ENCODE results near the gene EXOC7. TPM values are rescaled to one million over a fixed set of nuclear protein-coding genes. Genes with fewer than 3 reads are reported as not detected.

Gene EXOC7, protein sequence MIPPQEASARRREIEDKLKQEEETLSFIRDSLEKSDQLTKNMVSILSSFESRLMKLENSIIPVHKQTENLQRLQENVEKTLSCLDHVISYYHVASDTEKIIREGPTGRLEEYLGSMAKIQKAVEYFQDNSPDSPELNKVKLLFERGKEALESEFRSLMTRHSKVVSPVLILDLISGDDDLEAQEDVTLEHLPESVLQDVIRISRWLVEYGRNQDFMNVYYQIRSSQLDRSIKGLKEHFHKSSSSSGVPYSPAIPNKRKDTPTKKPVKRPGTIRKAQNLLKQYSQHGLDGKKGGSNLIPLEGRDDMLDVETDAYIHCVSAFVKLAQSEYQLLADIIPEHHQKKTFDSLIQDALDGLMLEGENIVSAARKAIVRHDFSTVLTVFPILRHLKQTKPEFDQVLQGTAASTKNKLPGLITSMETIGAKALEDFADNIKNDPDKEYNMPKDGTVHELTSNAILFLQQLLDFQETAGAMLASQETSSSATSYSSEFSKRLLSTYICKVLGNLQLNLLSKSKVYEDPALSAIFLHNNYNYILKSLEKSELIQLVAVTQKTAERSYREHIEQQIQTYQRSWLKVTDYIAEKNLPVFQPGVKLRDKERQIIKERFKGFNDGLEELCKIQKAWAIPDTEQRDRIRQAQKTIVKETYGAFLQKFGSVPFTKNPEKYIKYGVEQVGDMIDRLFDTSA
- 49.2 TPM for total RNA-seq

DNA sequence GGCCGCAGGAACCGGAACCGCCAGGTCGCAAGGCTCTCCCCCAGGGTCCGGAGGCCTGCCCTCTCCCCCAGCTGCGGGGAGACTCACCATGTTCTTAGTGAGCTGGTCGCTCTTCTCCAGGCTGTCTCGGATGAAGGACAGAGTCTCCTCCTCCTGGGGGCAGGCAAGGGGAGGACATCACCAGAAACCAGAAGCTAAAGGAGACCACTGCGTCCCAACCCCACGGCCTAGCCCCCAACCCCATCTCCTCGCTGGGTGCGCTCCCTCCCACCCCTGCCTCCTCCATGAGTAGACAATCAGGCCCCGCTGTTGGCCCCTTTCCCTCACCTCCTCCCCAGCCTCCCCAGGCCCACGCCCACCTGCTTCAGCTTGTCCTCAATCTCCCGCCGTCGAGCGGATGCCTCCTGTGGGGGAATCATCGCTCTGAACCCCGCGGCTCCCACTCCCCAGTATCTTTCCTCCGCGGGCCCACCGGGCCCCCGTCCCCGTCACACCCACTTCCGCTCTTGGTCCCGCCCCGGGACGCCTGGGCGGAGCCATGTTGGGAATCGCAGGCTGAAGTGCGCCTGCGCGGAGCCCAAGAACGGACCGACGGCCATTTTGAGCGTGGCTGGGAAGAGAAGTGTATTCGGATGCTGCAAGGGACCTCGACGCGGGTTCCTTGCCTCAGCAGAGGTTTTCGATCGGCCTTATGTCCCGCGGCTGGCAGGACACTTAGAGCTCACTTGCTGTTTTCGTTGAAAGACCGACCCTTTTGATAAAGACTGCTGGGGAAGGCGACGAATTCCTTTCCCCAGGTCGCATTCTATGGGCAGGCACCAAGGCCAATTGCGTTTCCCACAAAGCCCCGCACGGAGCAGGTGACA is at the start of gene EXOC7:
Gene EXOC7, minus strand, starts transcription at position 514 of the 866 bp plus-strand sequence. Its CDS starts 95 bp downstream, at position 419.
- peak within 1 kb of the TSS; percentile 86 for H3K4me3 ChIP-seq (ENCODE audit: low read length)
- peaks cover 42% of the 10 kb centered on the region for H3K4me1 ChIP-seq (ENCODE audit: insufficient read depth, low read length)
- H3K27me3 ChIP-seq (ENCODE audit: insufficient read depth, low read length) = no peaks in the 10 kb centered on the region
- H3K9me3 ChIP-seq (ENCODE audit: low read depth, low read length) = no peaks in the 10 kb centered on the region

DNA sequence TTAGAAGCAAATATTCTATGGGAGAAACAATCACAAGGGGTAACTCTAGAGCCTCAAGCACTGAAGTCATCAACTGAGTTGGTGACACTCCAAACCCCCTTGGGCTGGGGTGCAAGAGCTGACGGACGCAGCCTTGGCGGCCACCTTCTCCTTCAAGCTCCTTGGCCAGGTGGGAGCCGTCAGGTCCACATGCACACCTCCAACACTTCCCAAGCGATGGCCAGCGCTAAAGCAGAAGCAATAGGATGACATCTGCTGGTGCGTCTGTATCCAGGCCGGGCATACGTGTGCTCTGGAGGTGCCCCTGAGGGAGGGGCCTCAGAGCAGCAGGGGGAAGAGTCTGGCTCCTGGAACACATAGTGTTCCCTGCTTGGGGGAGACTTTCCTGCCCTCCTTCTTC is 49.6 kb upstream of the EXOC7 start:
- H3K4me1 ChIP-seq (ENCODE audit: insufficient read depth, low read length) = no peaks in the 10 kb centered on the region
- H3K9me3 ChIP-seq (ENCODE audit: low read depth, low read length) = no peaks in the 10 kb centered on the region
- no peaks in the 10 kb centered on the region for H3K27me3 ChIP-seq (ENCODE audit: insufficient read depth, low read length)
- no peak overlapping the region for H3K4me3 ChIP-seq (ENCODE audit: low read length)

DNA sequence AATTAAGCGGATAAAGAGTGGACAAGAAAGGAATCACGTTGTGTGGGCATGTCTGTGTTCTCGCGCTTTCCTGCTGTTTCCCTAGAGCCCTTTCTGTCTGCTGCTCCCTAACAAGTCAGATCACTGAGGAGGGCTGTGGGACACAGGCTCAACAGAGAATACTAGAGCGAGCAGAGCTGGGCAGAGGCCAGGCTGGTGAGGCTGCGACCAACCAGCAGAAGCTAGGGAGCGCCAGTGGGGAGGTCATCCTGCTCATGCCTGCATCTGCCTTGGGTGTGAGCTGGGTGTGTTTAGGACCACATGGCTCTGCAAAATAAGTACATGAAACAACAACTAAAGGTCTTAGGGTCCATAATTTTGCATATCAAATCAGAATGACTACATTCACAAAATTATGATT is 49.0 kb upstream of the EXOC7 start:
- H3K4me3 ChIP-seq (ENCODE audit: low read length) = no peak overlapping the region
- no peaks in the 10 kb centered on the region for H3K4me1 ChIP-seq (ENCODE audit: insufficient read depth, low read length)
- no peaks in the 10 kb centered on the region for H3K9me3 ChIP-seq (ENCODE audit: low read depth, low read length)
- H3K27me3 ChIP-seq (ENCODE audit: insufficient read depth, low read length) = no peaks in the 10 kb centered on the region

DNA sequence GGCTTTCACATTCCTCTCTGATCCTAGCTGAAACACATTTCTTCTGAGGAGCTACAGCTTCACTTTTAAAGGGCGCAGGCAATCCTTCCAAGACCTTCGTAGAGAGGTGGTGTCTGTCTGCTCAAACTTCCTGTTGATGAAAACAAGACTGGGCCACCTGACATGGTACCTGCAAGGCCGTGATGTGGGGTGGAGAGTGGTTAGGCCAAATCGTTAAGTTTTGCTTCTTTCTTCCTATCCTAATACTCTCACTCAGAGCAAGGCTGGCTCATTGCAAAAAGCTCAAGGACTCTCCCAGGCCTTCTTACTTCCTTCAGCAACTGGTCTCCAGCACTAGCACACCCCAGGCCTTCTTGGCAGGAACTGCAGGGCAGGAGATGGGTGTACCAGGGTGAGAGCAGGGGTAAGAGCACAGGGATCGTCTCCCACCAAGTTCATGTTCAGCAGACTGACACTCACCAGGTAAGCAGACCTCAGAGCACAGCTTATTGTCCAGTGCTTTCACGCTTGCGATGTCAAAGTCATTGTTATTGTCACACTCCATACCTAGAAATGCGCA is 48.4 kb upstream of the EXOC7 start:
- Histone ChIP-seq H3K4me1 (ENCODE audit: insufficient read depth, low read length) (no peaks in the 10 kb centered on the region), H3K4me3 (ENCODE audit: low read length) (no peak overlapping the region), H3K27me3 (ENCODE audit: insufficient read depth, low read length) (no peaks in the 10 kb centered on the region), H3K9me3 (ENCODE audit: low read depth, low read length) (no peaks in the 10 kb centered on the region)

DNA sequence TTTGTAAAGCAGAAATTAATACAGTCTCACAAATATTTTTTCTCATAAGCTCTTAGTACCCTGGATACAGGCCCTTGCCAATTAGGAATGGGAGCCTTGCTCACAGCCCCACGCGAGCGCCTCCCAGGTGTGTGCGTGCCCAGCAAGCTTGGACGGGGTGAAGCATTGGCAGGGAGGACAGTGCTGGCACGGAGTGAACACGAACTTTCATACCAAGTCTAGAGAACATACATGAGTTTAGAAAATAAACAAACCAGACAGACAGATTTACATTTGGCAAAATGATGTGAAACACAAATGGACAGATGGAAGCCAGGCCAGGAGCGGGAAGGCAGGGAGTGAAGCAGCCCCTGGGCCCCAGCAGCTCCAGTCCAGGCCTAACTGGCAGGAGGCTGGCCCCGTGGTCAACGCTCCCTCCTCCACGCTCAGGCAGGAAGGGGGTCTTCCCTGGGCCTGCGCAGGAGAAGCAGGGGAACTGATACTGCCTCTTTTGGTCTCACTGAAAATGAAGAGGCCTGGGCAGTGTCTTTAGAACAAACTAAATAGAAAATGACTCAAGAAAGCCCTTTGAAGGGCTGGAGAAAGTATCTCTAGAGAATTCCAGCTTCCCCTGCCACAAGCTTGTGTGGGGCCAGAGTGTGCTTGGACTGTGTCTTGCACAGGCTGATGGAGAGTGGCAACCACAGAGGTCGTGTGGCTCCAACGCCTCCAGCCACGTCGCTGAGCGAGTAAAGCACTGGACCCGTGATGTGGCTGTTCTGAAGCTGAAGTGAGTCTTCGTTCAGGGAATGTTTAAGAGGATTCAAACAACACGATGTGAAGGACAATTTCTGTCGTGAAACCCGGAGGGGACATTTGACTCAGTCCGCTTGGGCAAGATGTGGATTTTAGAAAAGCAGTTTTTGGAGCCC is 47.4 kb upstream of the EXOC7 start:
- Histone ChIP-seq H3K27me3 (ENCODE audit: insufficient read depth, low read length) (no peaks in the 10 kb centered on the region), H3K4me3 (ENCODE audit: low read length) (no peak overlapping the region), H3K9me3 (ENCODE audit: low read depth, low read length) (no peaks in the 10 kb centered on the region), H3K4me1 (ENCODE audit: insufficient read depth, low read length) (peaks cover 9% of the 10 kb centered on the region)

DNA sequence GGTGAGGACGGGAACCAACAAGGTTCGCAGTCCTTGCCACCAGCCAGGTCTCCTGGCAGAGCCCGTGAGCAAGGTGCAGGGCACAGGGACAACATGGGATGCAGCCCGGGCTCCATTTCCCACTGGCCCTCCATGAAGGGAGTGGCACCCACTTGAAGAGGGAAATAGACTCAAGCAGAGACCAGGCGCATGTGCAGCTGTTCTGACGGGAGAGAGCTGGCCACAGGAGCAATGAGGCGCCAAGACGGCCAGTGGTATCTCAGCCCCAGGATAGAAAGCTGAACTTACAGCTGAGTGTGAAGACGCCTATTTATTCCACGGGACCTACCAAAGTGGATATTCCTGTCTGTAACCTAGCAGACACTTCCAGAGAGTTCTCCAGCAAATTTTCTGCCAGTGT is 45.6 kb upstream of the EXOC7 start:
- no peaks in the 10 kb centered on the region for H3K9me3 ChIP-seq (ENCODE audit: low read depth, low read length)
- H3K4me3 ChIP-seq (ENCODE audit: low read length) = no peak overlapping the region
- no peaks in the 10 kb centered on the region for H3K27me3 ChIP-seq (ENCODE audit: insufficient read depth, low read length)
- H3K4me1 ChIP-seq (ENCODE audit: insufficient read depth, low read length) = peaks cover 26% of the 10 kb centered on the region

DNA sequence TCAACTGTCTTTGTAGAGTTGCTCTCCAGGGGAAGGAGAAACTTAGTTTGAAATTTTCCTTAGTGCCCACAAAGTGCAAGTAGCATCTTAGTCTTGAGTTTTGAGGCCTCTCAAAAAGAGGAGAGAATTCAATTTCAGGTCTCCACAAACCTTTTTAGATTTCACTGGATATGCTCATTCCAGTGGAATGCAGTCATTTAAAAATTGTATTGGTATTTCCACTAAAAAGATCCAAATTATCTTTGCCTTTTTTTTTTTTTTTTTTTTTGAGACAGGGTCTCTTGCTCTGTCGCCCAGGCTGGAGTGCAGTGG is 44.4 kb upstream of the EXOC7 start:
- no peaks in the 10 kb centered on the region for H3K9me3 ChIP-seq (ENCODE audit: low read depth, low read length)
- H3K4me1 ChIP-seq (ENCODE audit: insufficient read depth, low read length) = peaks cover 38% of the 10 kb centered on the region
- no peaks in the 10 kb centered on the region for H3K27me3 ChIP-seq (ENCODE audit: insufficient read depth, low read length)

DNA sequence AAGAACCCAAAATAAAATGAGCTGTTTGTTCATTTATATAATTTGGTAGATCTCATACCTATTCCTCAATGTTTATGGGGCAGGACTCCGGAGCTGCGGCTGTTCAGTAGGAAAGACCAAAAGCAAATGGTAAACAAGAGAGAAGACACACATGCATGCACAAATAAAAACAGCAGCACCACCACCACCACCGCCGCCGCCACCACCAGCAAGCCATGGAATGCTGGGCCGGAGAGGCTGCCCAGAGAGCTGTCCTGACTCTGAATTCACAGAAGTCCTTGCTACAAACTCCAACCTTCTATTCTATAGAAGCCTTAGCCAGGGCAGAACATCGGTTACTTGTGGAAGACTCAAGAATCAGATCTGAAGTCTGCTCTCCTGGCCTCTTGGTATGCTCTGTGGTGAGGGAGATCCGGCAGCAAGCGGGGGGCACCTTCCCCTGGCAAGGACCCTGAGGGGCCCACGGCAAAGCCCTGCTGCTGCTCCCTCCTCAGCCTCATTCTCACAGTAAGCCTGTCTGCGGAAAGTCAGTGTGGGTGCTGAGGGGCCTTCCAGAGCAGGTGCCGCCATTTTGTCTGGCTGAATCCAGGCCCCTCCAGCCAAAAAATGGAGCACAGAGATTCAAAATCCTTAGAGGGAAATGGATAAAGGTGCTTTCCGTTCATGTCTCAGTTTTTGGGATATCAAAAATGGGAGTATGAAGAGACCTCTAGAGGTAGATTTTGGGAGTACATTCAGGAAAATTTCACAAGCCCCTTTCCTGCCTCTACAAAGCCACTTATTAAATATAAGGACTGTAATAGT is 43.8 kb upstream of the EXOC7 start:
- no peaks in the 10 kb centered on the region for H3K27me3 ChIP-seq (ENCODE audit: insufficient read depth, low read length)
- peaks cover 44% of the 10 kb centered on the region for H3K4me1 ChIP-seq (ENCODE audit: insufficient read depth, low read length)
- H3K4me3 ChIP-seq (ENCODE audit: low read length) = no peak overlapping the region
- H3K9me3 ChIP-seq (ENCODE audit: low read depth, low read length) = no peaks in the 10 kb centered on the region

More for the DNA sequence above, 44.4 kb upstream of the EXOC7 start:
- no peak overlapping the region for H3K4me3 ChIP-seq (ENCODE audit: low read length)

DNA sequence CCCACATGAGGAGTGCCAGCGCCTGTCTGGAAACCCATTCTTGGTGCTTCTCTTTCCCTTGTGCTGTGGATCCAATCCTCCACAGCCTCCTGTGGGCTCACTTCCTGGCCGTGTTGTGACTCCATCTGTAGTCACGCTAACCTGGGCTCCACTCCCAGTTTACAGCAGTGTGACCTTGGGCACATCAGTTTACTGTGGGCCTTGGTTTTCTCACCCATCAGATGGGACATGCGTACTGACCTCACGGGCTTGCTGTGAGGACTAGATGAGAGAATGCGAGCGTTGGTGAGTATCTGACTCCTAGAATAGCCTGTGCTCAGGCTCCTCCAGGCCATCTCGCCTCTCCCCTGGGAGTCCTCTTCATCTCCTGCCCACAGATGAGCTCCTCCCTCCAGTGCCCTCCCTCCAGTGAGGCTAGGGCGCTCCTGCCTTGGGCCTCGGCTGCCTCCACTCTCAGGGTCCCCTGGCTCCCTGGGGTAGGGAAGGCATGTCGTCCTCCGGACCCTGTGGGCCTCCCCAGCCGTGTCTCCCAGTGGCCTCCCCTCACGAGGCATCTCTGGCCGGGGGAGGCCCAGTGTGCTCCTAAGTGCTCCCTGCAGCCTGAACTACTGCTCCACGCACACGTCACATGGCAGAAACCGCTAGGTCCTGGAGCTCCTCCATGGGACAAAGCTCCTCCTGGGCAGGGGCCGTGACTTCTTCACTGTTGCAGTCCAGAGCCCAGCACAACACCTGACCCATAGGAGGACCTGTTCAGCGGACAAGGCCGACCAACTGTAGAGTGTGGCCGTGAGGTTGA is 42.7 kb upstream of the EXOC7 start:
- peaks cover 52% of the 10 kb centered on the region for H3K4me1 ChIP-seq (ENCODE audit: insufficient read depth, low read length)
- no peak overlapping the region for H3K4me3 ChIP-seq (ENCODE audit: low read length)
- H3K27me3 ChIP-seq (ENCODE audit: insufficient read depth, low read length) = no peaks in the 10 kb centered on the region
- no peaks in the 10 kb centered on the region for H3K9me3 ChIP-seq (ENCODE audit: low read depth, low read length)

DNA sequence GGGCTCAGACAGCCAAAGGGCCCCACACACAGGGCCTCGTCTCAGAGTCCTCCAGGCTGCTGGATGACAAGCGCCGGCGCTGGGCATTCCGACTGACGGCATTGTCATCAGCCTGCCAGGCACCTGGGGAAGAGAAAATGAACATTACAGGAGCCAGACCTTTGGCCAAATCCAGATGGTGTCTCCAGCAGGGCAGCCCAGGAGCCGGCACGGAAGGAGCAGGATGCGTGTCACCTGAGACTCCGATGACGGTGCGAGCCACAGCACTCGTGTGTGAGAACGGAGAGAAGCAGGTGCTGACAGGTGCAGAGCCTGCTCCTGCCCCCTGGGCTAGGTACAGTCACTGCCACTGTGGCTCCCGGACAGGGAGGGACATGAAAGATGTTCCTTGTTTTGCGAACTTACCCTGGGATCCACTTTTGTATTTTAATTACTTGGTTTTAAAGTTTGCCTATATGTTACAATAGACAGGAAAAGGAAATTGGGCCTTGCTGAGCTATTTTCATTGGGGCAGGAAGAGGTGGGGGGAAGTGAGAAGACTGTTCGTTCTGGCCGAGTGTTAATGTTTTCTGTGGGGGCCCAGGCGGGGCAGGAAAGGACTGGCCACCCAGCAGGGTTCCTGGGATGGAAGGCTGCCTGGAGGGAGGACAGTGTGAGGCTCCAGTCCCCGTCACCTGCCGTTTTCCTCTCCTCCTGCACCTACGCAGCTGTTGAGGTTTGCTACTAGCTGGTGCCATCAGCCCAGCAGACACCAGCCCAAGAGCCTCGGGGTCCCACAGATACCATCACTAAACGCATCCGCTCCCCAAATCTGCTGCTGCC is 41.9 kb upstream of the EXOC7 start:
- H3K9me3 ChIP-seq (ENCODE audit: low read depth, low read length) = no peaks in the 10 kb centered on the region
- H3K27me3 ChIP-seq (ENCODE audit: insufficient read depth, low read length) = peaks cover 2% of the 10 kb centered on the region
- no peak overlapping the region for H3K4me3 ChIP-seq (ENCODE audit: low read length)

DNA sequence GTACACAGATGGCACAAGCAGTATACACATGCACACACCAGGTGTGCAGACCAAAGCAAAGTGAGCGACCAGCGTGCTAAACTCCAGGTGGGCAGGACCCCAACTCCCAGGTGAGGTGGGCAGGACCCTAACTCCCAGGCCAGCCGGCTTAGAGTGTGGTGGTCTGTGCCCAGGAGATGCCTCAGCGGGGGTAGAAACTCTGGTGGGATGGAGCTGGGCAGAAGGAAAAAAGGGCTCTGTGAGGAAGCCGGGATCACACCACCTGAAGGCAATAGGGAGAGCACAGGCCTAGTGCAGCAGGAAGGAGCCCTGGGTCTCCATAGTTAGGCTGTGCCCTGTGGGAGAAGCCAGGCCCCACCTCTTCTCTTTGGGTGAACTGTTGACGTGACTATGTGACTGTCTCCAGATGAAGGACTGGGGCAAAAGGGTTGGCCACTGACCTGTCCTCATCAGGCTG is 39.0 kb upstream of the EXOC7 start:
- Histone ChIP-seq H3K27me3 (ENCODE audit: insufficient read depth, low read length) (peaks cover 18% of the 10 kb centered on the region), H3K4me1 (ENCODE audit: insufficient read depth, low read length) (peaks cover 66% of the 10 kb centered on the region), H3K9me3 (ENCODE audit: low read depth, low read length) (no peaks in the 10 kb centered on the region), H3K4me3 (ENCODE audit: low read length) (no peak overlapping the region)

More for the DNA sequence above, 41.9 kb upstream of the EXOC7 start:
- peaks cover 61% of the 10 kb centered on the region for H3K4me1 ChIP-seq (ENCODE audit: insufficient read depth, low read length)

DNA sequence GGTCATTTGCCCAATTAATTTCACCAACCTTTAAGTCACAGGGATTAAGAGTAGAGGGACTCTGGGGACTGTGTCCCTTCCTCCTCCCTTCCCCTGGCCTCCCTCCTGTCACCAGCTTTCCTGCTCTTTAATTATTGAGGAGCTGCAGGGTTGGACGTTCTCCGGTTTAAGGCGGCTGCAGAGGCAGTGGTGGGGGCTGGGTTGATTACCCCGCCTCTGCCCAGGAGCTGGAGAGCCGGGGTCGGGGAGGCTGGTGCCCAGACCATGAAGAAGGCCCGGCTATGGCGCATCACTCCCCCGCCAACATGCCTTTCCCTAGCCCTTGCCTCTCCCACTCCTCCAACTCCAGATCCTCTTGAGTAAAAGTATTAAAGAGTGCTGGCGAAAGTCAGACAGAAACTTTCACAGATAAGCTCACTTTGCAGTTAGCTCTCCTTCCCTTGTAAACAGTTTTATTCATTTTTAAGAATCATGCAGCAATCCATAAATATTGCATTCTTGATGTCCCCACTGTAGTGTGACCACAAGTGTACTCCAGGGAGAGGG is 38.5 kb upstream of the EXOC7 start:
- Histone ChIP-seq H3K4me3 (ENCODE audit: low read length) (no peak overlapping the region), H3K9me3 (ENCODE audit: low read depth, low read length) (no peaks in the 10 kb centered on the region), H3K4me1 (ENCODE audit: insufficient read depth, low read length) (peaks cover 66% of the 10 kb centered on the region), H3K27me3 (ENCODE audit: insufficient read depth, low read length) (peaks cover 18% of the 10 kb centered on the region)
